Neural cell (in vitro differentiated cells): ENCODE data around the gene ZDHHC3. TPM values are rescaled to one million over a fixed set of nuclear protein-coding genes. Genes with fewer than 3 reads are reported as not detected.

Experiments used
- H2AFZ ChIP-seq: fragments of 200-600, 300-800 bp; sonication (generic), shearing (Covaris generic); 2 replicates; pipeline ENCODE4 v1.6.0; 2014; ENCODE audit warnings: low read depth, mild to moderate bottlenecking, antibody characterized with exemption, low read length, moderate library complexity
- H3F3A ChIP-seq: fragments of 200-600 bp; shearing (Covaris generic); 2 replicates; pipeline ENCODE4 v1.6.1; 2016; ENCODE audit warnings: mild to moderate bottlenecking, moderate library complexity, mixed read lengths, antibody characterized with exemption, low read length; ENCODE audit not compliant: insufficient read depth, poor library complexity, severe bottlenecking
- H3K27ac ChIP-seq: fragments of 200-600, 300-800 bp; sonication (generic), shearing (Covaris generic); 2 replicates; pipeline ENCODE4 v1.5.1; 2014; ENCODE audit warnings: mild to moderate bottlenecking, low read length, moderate library complexity
- H3K27me3 ChIP-seq: fragments of 300-800, 200-600 bp; sonication (generic), shearing (Covaris generic); 2 replicates; pipeline ENCODE4 v1.6.0; 2014; ENCODE audit warnings: mild to moderate bottlenecking, low read depth, low read length, moderate library complexity; ENCODE audit not compliant: insufficient read depth
- H3K36me3 ChIP-seq: fragments of 300-800, 200-600 bp; sonication (generic), shearing (Covaris generic); 2 replicates; pipeline ENCODE4 v1.5.1; 2014; ENCODE audit warnings: mild to moderate bottlenecking, antibody characterized with exemption, low read length, moderate library complexity; ENCODE audit not compliant: insufficient read depth
- H3K4me2 ChIP-seq: fragments of 300-800, 200-600 bp; sonication (generic), shearing (Covaris generic); 2 replicates; pipeline ENCODE4 v1.6.0; 2014; ENCODE audit warnings: mild to moderate bottlenecking, low read length
- H3K4me3 ChIP-seq: fragments of 300-800, 200-600 bp; sonication (generic), shearing (Covaris generic); 2 replicates; pipeline ENCODE4 v1.5.1; 2014; ENCODE audit warnings: mild to moderate bottlenecking, low read length, moderate library complexity
- H3K79me2 ChIP-seq: fragments of 200-600 bp; shearing (Covaris generic); replicated peaks from 2 replicates; pipeline ENCODE4 v1.6.0; 2014; ENCODE audit warnings: mild to moderate bottlenecking, low read length, moderate library complexity; ENCODE audit not compliant: insufficient read depth
- H3K9ac ChIP-seq: fragments of 300-800, 200-600 bp; sonication (generic), shearing (Covaris generic); 2 replicates; pipeline ENCODE4 v1.6.1; 2016; ENCODE audit warnings: mild to moderate bottlenecking, low read length, mixed read lengths
- H3K9me2 ChIP-seq: fragments of 200-600 bp; shearing (Covaris generic); 2 replicates; pipeline ENCODE4 v1.6.1; 2016; ENCODE audit warnings: mild to moderate bottlenecking, low read length, mixed read lengths; ENCODE audit not compliant: insufficient read depth
- H3K9me3 ChIP-seq: fragments of 200-600, 300-800 bp; sonication (generic), shearing (Covaris generic); 2 replicates; pipeline ENCODE4 v1.6.1; 2016; ENCODE audit warnings: mild to moderate bottlenecking, mixed run types, low read length, moderate library complexity, mixed read lengths
- H4K20me1 ChIP-seq: fragments of 200-600 bp; shearing (Covaris generic); 2 replicates; pipeline ENCODE4 v1.6.1; 2016; ENCODE audit warnings: mild to moderate bottlenecking, mixed run types; ENCODE audit not compliant: insufficient read depth
- CTCF ChIP-seq: fragments of 450-650 bp; IDR thresholded peaks from 2 replicates; pipeline ENCODE4 v1.5.1; 2014; ENCODE audit warnings: antibody characterized with exemption, mild to moderate bottlenecking, moderate library complexity; ENCODE audit not compliant: poor library complexity, severe bottlenecking
- EP300 ChIP-seq: fragments of 450-650 bp; conservative IDR thresholded peaks from 2 replicates; pipeline ENCODE4 v1.6.1; 2014; ENCODE audit warnings: antibody characterized with exemption, mild to moderate bottlenecking, moderate library complexity; ENCODE audit not compliant: poor library complexity, severe bottlenecking
- EZH2 ChIP-seq: fragments of 200-600, 300-800 bp; shearing (Covaris generic), sonication (generic); IDR thresholded peaks from 2 replicates; pipeline ENCODE4 v1.6.1; 2014; ENCODE audit warnings: antibody characterized with exemption, low read length, borderline replicate concordance, mild to moderate bottlenecking; ENCODE audit not compliant: insufficient read depth, poor library complexity, severe bottlenecking
- MXI1 ChIP-seq: fragments of 450-650 bp; conservative IDR thresholded peaks from 2 replicates; pipeline ENCODE4 v1.6.1; 2014; ENCODE audit warnings: antibody characterized with exemption, mild to moderate bottlenecking; ENCODE audit not compliant: poor library complexity, severe bottlenecking
- POLR2AphosphoS5 ChIP-seq: IDR thresholded peaks from 2 replicates; pipeline ENCODE4 v1.6.1; 2012
- RAD21 ChIP-seq: fragments of 450-650 bp; conservative IDR thresholded peaks from 2 replicates; pipeline ENCODE4 v1.6.1; 2014; ENCODE audit warnings: antibody characterized with exemption, mild to moderate bottlenecking, moderate library complexity
- REST ChIP-seq: IDR thresholded peaks from 2 replicates; pipeline ENCODE4 v1.6.1; 2012; ENCODE audit warnings: borderline replicate concordance
- SMC3 ChIP-seq: fragments of 450-650 bp; conservative IDR thresholded peaks from 2 replicates; pipeline ENCODE4 v1.6.1; 2014; ENCODE audit warnings: antibody characterized with exemption, mild to moderate bottlenecking, moderate library complexity; ENCODE audit not compliant: poor library complexity
- TAF1 ChIP-seq: IDR thresholded peaks from 2 replicates; pipeline ENCODE4 v1.6.1; 2012; ENCODE audit warnings: low read depth
- polyA plus RNA-seq: library from polyadenylated mRNA; depleted of rRNA; stranded (reverse); fragments of >200 nt; gene quantifications from 2 replicates; pipeline ENCODE4 v1.2.3, GENCODE V29; 2014

The ZDHHC3 gene
- polyA plus RNA-seq, 1 donor from 2014 or later, result 35.8 TPM

- Histone ChIP-seq H3K9me3 (no peaks in the 10 kb centered on the region), H3F3A (no peaks in the 10 kb centered on the region), H3K4me3 (no peak overlapping the region), H3K27ac (no peak overlapping the region), H3K9me2 (no peaks in the 10 kb centered on the region), H3K79me2 (no peaks in the 10 kb centered on the region), H2AFZ (no peak overlapping the region), H3K27me3 (no peaks in the 10 kb centered on the region), H3K36me3 (no peaks in the 10 kb centered on the region), H4K20me1 (no peaks in the 10 kb centered on the region), H3K9ac (no peak overlapping the region), H3K4me2 (no peak overlapping the region)
- TF ChIP-seq RAD21 (no peak), POLR2AphosphoS5 (no peak), SMC3 (no peak), EP300 (no peak), TAF1 (no peak), CTCF (no peak), REST (no peak), EZH2 (no peak), MXI1 (no peak)
Observed at GRCh38 chr3:44927371-44927770, 48.6 kb downstream of the ZDHHC3 start.

- no peaks in the 10 kb centered on the region for H3K36me3 ChIP-seq
- H3K27ac ChIP-seq, result no peak overlapping the region
- H4K20me1 ChIP-seq, result no peaks in the 10 kb centered on the region
- H3K79me2 ChIP-seq, result no peaks in the 10 kb centered on the region
- no peak overlapping the region for H3K4me2 ChIP-seq
- no peak overlapping the region for H3K9ac ChIP-seq
- H2AFZ ChIP-seq, result no peak overlapping the region
- H3K9me3 ChIP-seq, result no peaks in the 10 kb centered on the region
- TF ChIP-seq CTCF (no peak), MXI1 (no peak)
- no peaks in the 10 kb centered on the region for H3K9me2 ChIP-seq
- no peak overlapping the region for H3K4me3 ChIP-seq
- no peaks in the 10 kb centered on the region for H3F3A ChIP-seq
- H3K27me3 ChIP-seq, result no peaks in the 10 kb centered on the region
Observed at GRCh38 chr3:44926921-44927320, 49.1 kb downstream of the ZDHHC3 start.
